Neural progenitor cell (in vitro differentiated cells): ENCODE measurements around the gene THSD4. TPM values are rescaled to one million over a fixed set of nuclear protein-coding genes. Genes with fewer than 3 reads are reported as not detected.

Experiments
- DNase-seq: peaks from one replicate; pipeline ENCODE4 v3.0.0-alpha.2; 2016; ENCODE audit warnings: low spot score
- H2AFZ ChIP-seq: fragments of 200-600 bp; sonication (generic); replicated peaks from 2 replicates; pipeline ENCODE4 v1.6.1; 2016; ENCODE audit warnings: antibody characterized with exemption
- H3F3A ChIP-seq: fragments of 200-600 bp; sonication (generic); 2 replicates; pipeline ENCODE4 v1.6.1; 2016; ENCODE audit warnings: antibody characterized with exemption, low read depth
- H3K27ac ChIP-seq: fragments of 200-600 bp; sonication (generic); 2 replicates; pipeline ENCODE4 v1.5.1; 2016; ENCODE audit warnings: mild to moderate bottlenecking
- H3K27me3 ChIP-seq: fragments of 200-600 bp; sonication (generic); 2 replicates; pipeline ENCODE4 v1.6.1; 2016; ENCODE audit warnings: mild to moderate bottlenecking, moderate library complexity
- H3K36me3 ChIP-seq: fragments of 200-600 bp; sonication (generic); 2 replicates; pipeline ENCODE4 v1.5.1; 2016
- H3K4me1 ChIP-seq: fragments of 200-600 bp; sonication (generic); 2 replicates; pipeline ENCODE4 v1.6.1; 2016; ENCODE audit warnings: mixed run types
- H3K4me2 ChIP-seq: fragments of 200-600 bp; sonication (generic); 2 replicates; pipeline ENCODE4 v1.6.1; 2016
- H3K4me3 ChIP-seq: fragments of 200-600 bp; sonication (generic); 2 replicates; pipeline ENCODE4 v1.5.1; 2016
- H3K79me2 ChIP-seq: fragments of 200-600 bp; sonication (generic); 2 replicates; pipeline ENCODE4 v1.6.1; 2016; ENCODE audit warnings: low read depth
- H3K9ac ChIP-seq: fragments of 200-600 bp; sonication (generic); 2 replicates; pipeline ENCODE4 v1.6.1; 2016
- H3K9me3 ChIP-seq: fragments of 200-600 bp; sonication (generic); 2 replicates; pipeline ENCODE4 v1.5.1; 2016; ENCODE audit warnings: low read depth
- H4K20me1 ChIP-seq: fragments of 200-600 bp; sonication (generic); 2 replicates; pipeline ENCODE4 v1.6.1; 2016; ENCODE audit warnings: low read depth
- H3K27ac Mint-ChIP-seq: 3 replicates; pipeline ENCODE4 v1.8.0; 2021; ENCODE audit warnings: mixed read lengths
- H3K27me3 Mint-ChIP-seq: 2 replicates; pipeline ENCODE4 v1.8.0; 2022; ENCODE audit warnings: low read depth, mild to moderate bottlenecking, inconsistent platforms, moderate library complexity, mixed read lengths; ENCODE audit not compliant: insufficient read depth
- H3K36me3 Mint-ChIP-seq: 3 replicates; pipeline ENCODE4 v1.8.0; 2021; ENCODE audit warnings: mixed read lengths
- H3K4me1 Mint-ChIP-seq: 3 replicates; pipeline ENCODE4 v1.8.0; 2021; ENCODE audit warnings: mixed read lengths
- H3K4me3 Mint-ChIP-seq: 3 replicates; pipeline ENCODE4 v1.8.0; 2021; ENCODE audit warnings: mild to moderate bottlenecking, moderate library complexity, mixed read lengths
- H3K9me3 Mint-ChIP-seq: 3 replicates; pipeline ENCODE4 v1.8.0; 2020; ENCODE audit warnings: mixed read lengths
- CTCF ChIP-seq: fragments of 200-600 bp; sonication (generic); IDR thresholded peaks from 2 replicates; pipeline ENCODE4 v1.5.1; 2017; ENCODE audit warnings: antibody characterized with exemption, mild to moderate bottlenecking
- EZH2 ChIP-seq: fragments of 200-600 bp; sonication (generic); IDR thresholded peaks from 2 replicates; pipeline ENCODE4 v1.6.1; 2017; ENCODE audit warnings: antibody characterized with exemption, mild to moderate bottlenecking, moderate library complexity
- EZH2phosphoT487 ChIP-seq: fragments of 200-600 bp; sonication (generic); IDR thresholded peaks from 2 replicates; pipeline ENCODE4 v1.6.1; 2017; ENCODE audit warnings: antibody characterized with exemption
- total RNA-seq: library from RNA; depleted of rRNA; stranded (reverse); fragments of >200 nt; gene quantifications from 2 replicates; pipeline ENCODE4 v1.2.3, GENCODE V29; 2015; ENCODE audit warnings: low replicate concordance

The THSD4 gene
- total RNA-seq, 1 donor from 2014 or later, result 2.4 TPM

DNA sequence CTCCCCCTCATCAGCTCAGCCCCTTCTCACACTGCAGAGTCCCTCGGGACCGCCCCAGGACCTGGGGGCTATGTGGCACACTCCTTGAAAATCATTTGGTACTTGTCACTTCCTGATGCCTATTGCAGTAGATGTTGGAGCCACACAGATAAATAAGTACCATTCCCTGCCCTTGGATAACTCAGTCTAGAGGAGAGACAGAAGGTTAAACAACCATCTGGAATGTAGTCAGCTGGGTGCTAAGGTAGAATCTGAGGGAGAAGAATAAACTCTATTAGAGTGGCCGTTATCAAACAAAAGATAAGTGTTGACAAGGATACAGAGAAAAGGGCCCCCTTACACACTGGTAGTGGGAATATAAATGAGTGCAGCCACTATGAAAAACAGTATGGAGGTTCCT, 582.8 kb downstream of the THSD4 start:
- no peaks in the 10 kb centered on the region for H3K4me1 ChIP-seq
- H3K4me1 Mint-ChIP-seq, result peaks cover 2% of the 10 kb centered on the region
- no peak for TF ChIP-seq EZH2
- TF ChIP-seq CTCF, result no peak
- no peak for TF ChIP-seq EZH2phosphoT487
- H3K9ac ChIP-seq, result no peak overlapping the region
- DNase-seq, result no peak
- H3K9me3 ChIP-seq, result no peaks in the 10 kb centered on the region
- no peaks in the 10 kb centered on the region for H3F3A ChIP-seq
- no peak overlapping the region for H3K4me3 Mint-ChIP-seq
- H2AFZ ChIP-seq, result no peak overlapping the region
- no peaks in the 10 kb centered on the region for H3K36me3 ChIP-seq
- H3K9me3 Mint-ChIP-seq, result no peaks in the 10 kb centered on the region
- no peaks in the 10 kb centered on the region for H3K36me3 Mint-ChIP-seq
- H3K79me2 ChIP-seq, result no peaks in the 10 kb centered on the region
- no peak overlapping the region for H3K4me3 ChIP-seq
- no peaks in the 10 kb centered on the region for H4K20me1 ChIP-seq
- H3K4me2 ChIP-seq, result no peak overlapping the region
- H3K27me3 ChIP-seq, result no peaks in the 10 kb centered on the region
- no peaks in the 10 kb centered on the region for H3K27me3 Mint-ChIP-seq
- no peak overlapping the region for H3K27ac ChIP-seq
- no peak overlapping the region for H3K27ac Mint-ChIP-seq

- H3K27me3 Mint-ChIP-seq, result no peaks in the 10 kb centered on the region
- H3K4me3 Mint-ChIP-seq, result no peak overlapping the region
- Histone ChIP-seq H3K36me3 (no peaks in the 10 kb centered on the region), H3K9me3 (no peaks in the 10 kb centered on the region), H2AFZ (no peak overlapping the region), H3K79me2 (no peaks in the 10 kb centered on the region), H3F3A (no peaks in the 10 kb centered on the region), H3K27me3 (no peaks in the 10 kb centered on the region), H3K4me2 (no peak overlapping the region), H3K9ac (no peak overlapping the region), H4K20me1 (no peaks in the 10 kb centered on the region), H3K4me3 (no peak overlapping the region), H3K27ac (no peak overlapping the region), H3K4me1 (no peaks in the 10 kb centered on the region)
- peaks cover 2% of the 10 kb centered on the region for H3K4me1 Mint-ChIP-seq
- no peaks in the 10 kb centered on the region for H3K36me3 Mint-ChIP-seq
- DNase-seq, result no peak
- H3K27ac Mint-ChIP-seq, result no peak overlapping the region
- H3K9me3 Mint-ChIP-seq, result no peaks in the 10 kb centered on the region
- TF ChIP-seq CTCF (no peak), EZH2 (no peak), EZH2phosphoT487 (no peak)
Measured at GRCh38 chr15:71698742-71699141, 583.5 kb downstream of the THSD4 start.

GRCh38 chr15:71699977-71700376, 584.7 kb downstream of the THSD4 start:
- TF ChIP-seq EZH2 (no peak), EZH2phosphoT487 (no peak), CTCF (no peak)
- Histone ChIP-seq H3K9ac (no peak overlapping the region), H3K4me2 (no peak overlapping the region), H3F3A (no peaks in the 10 kb centered on the region), H4K20me1 (no peaks in the 10 kb centered on the region), H3K36me3 (no peaks in the 10 kb centered on the region), H3K4me3 (no peak overlapping the region), H3K27me3 (no peaks in the 10 kb centered on the region), H2AFZ (no peak overlapping the region), H3K4me1 (peaks cover 3% of the 10 kb centered on the region), H3K79me2 (no peaks in the 10 kb centered on the region), H3K9me3 (no peaks in the 10 kb centered on the region), H3K27ac (no peak overlapping the region)
- Mint-ChIP-seq H3K4me1 (peaks cover 2% of the 10 kb centered on the region), H3K9me3 (no peaks in the 10 kb centered on the region), H3K27me3 (no peaks in the 10 kb centered on the region), H3K27ac (no peak overlapping the region), H3K4me3 (no peak overlapping the region), H3K36me3 (no peaks in the 10 kb centered on the region)
- DNase-seq, result no peak

GRCh38 chr15:71701808-71702207, 586.5 kb downstream of the THSD4 start:
- no peaks in the 10 kb centered on the region for H3K36me3 ChIP-seq
- H3K9me3 Mint-ChIP-seq, result no peaks in the 10 kb centered on the region
- no peak overlapping the region for H3K27ac ChIP-seq
- no peaks in the 10 kb centered on the region for H3K9me3 ChIP-seq
- no peak overlapping the region for H3K4me2 ChIP-seq
- DNase-seq, result no peak
- peaks cover 6% of the 10 kb centered on the region for H3K4me1 Mint-ChIP-seq
- H3K79me2 ChIP-seq, result no peaks in the 10 kb centered on the region
- H3K4me3 ChIP-seq, result no peak overlapping the region
- no peaks in the 10 kb centered on the region for H3K27me3 Mint-ChIP-seq
- no peak overlapping the region for H3K9ac ChIP-seq
- no peaks in the 10 kb centered on the region for H3F3A ChIP-seq
- no peaks in the 10 kb centered on the region for H4K20me1 ChIP-seq
- H3K27me3 ChIP-seq, result no peaks in the 10 kb centered on the region
- H3K4me1 ChIP-seq, result peaks cover 4% of the 10 kb centered on the region
- H3K27ac Mint-ChIP-seq, result no peak overlapping the region
- H3K4me3 Mint-ChIP-seq, result no peak overlapping the region
- H2AFZ ChIP-seq, result no peak overlapping the region
- no peak for TF ChIP-seq EZH2phosphoT487
- TF ChIP-seq EZH2, result no peak
- no peak for TF ChIP-seq CTCF
- no peaks in the 10 kb centered on the region for H3K36me3 Mint-ChIP-seq
